HG02642 (cell line): ENCODE measurements around the gene C4A.
"Not testable (repeated sequence)": the region's sequence is repeated elsewhere in the genome, so short reads cannot be mapped to it uniquely, and the experiment has no call there.

Source experiments
- ATAC-seq: cut with Tn5 transposase; IDR thresholded peaks from one replicate; pipeline ENCODE4 v1.9.1; 2021; ENCODE audit warnings: mild to moderate bottlenecking; ENCODE audit not compliant: unreplicated experiment, poor library complexity

C4A gene

GRCh38 chr6:31958741-31959739 is 22.8 kb upstream of the C4A start, which contains the start of the genes NELFE and SKIC2:
Gene NELFE, minus strand, starts transcription at chr6:31958971. Its CDS starts 525 bp downstream, at chr6:31958446.
Gene SKIC2, plus strand, starts transcription at chr6:31959175. Its CDS starts 18 bp downstream, at chr6:31959193.
- ATAC-seq, result peak; percentile 94

DNA sequence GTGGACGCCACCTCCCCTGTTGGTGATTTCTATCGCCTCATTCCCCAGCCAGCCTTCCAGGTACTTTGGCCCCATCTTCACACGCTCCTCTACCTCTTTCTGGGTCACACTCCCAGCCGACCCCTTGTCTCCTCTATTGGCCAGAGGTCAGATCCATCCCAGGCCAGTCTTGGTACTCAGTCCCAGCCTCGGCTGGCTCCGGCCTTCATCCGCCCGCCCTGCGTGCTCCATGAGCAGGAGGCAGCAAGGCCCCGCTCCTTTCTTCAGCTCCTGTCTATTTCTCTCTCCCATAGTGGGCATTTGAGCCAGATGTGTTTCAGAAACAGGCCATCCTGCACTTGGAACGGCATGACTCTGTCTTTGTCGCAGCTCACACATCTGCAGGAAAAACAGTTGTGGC is 20.2 kb upstream of the C4A start:
- no peak for ATAC-seq

DNA sequence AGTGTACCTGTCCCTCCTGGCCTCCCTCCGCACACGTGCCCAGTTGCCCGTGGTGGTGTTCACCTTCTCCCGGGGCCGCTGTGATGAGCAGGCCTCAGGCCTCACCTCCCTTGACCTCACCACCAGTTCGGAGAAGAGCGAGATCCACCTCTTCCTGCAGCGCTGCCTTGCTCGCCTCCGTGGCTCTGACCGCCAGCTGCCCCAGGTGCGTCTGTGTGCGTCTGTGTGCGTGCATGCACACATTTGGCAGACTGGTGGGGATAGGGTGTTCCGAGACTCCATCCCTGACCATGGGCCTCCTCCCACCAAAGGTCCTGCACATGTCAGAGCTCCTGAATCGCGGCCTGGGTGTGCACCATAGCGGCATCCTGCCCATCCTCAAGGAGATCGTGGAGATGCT is 17.9 kb upstream of the C4A start:
- ATAC-seq, result no peak

- no peak for ATAC-seq
These were observed 16.2 kb upstream of the C4A start for GRCh38 chr6:31965700-31966099.

- no peak for ATAC-seq
These were observed 15.4 kb upstream of the C4A start for GRCh38 chr6:31966506-31966905.

GRCh38 chr6:31966997-31967925 is 14.6 kb upstream of the C4A start:
- ATAC-seq, result no peak

DNA sequence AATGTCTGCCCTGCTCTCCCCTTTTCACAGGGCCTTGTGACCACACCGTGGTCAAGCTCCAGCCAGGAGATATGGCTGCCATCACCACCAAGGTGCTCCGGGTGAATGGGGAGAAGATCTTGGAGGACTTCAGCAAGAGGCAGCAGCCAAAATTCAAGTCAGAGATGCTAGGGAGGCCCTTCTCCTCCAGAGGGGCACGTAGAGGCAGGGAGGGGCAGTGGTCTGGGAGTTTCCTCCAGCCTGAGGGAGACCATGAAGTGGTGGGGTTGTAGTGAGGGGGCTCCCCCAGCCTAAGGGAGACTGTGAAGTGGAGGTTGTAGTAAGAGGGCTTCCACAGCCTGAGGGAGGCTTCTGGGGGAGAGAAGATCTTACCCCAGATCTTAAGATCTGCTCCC is 13.9 kb upstream of the C4A start:
- ATAC-seq, result no peak

DNA sequence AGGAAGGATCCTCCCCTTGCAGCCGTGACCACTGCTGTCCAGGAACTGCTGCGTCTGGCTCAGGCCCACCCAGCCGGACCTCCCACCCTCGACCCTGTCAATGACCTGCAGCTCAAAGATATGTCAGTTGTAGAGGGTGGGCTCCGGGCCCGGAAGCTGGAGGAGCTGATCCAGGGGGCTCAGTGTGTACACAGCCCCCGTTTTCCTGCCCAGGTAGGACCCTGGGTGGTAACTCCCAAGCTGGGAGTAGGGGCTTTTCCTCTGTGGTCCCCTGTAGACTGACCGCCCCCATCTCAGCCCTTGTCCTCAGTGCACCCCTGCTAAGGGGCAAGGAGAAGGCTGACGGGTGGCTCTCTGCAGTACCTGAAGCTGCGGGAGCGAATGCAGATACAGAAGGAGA is 13.5 kb upstream of the C4A start:
- no peak for ATAC-seq

DNA sequence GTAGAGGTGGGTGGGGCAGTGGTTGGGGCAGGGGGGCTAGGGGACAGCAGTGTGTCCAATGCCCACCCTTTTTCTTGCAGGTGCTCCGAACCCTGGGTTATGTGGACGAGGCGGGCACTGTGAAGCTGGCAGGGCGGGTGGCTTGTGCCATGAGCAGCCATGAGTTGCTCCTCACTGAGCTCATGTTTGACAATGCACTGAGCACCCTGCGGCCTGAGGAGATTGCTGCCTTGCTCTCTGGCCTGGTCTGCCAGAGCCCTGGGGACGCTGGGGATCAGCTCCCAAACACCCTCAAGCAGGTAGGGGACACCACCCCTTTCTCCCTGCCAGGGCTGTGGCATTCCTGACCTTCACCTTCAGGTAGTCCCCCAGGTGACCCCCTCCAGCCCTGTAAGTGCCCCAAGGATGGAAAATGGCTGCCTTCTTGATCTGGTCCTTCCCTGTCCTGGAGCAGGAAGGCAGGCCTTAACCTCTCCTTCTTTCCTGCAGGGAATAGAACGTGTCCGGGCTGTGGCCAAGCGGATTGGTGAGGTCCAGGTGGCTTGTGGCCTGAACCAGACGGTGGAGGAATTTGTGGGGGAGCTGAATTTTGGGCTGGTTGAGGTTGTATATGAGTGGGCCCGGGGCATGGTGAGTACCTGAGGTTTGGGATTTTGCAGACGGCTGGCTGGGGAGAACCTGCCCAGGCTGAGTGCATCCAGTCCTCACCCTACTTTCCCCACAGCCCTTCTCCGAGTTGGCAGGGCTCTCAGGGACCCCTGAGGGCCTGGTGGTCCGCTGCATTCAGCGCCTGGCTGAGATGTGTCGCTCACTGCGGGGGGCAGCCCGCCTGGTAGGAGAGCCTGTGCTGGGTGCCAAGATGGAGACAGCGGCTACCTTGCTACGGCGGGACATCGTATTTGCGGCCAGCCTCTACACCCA is 12.8 kb upstream of the C4A start:
- ATAC-seq, result no peak

DNA sequence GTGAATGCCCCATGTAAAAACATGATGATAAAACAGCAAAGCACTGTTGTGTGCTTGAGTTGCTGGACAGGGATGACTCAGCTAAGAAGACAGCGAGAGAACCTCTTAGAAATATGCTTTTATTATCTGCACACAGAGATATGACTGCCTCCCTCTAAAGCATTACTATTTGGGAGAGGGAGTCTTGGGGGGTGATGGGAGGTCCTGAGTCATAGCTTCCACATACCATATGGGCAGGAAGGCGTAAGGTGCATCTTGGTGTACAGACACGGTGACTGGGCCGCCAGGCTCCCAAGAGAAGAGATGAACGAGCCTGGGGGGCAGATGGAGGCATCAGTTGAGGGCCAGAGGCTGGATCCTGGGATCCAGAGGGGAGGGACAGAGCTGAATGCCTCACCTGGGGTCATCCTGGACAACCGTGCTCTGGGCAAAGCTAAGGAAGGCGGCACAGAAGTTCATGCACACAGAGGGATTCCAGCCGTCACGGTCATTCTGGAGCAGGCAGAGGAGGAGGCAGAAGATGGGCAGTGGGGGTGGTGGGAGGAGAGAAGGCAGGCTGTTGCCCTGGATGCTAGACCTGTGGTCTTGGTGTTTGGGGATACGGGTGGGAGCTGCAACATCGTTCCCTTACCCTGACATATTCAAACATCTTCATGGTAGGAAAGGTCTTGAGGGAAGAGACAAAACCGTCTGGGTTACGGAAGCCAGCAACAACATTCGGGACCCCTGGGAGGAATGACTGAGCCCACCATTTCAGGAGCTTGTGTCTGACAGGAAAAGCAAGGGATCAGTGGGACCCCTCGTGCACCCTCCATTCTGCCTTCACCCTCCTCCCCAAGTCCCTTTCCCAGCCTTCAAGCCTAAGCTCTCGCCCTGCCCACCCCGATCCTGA is 11.9 kb upstream of the C4A start:
- ATAC-seq, result no peak

DNA sequence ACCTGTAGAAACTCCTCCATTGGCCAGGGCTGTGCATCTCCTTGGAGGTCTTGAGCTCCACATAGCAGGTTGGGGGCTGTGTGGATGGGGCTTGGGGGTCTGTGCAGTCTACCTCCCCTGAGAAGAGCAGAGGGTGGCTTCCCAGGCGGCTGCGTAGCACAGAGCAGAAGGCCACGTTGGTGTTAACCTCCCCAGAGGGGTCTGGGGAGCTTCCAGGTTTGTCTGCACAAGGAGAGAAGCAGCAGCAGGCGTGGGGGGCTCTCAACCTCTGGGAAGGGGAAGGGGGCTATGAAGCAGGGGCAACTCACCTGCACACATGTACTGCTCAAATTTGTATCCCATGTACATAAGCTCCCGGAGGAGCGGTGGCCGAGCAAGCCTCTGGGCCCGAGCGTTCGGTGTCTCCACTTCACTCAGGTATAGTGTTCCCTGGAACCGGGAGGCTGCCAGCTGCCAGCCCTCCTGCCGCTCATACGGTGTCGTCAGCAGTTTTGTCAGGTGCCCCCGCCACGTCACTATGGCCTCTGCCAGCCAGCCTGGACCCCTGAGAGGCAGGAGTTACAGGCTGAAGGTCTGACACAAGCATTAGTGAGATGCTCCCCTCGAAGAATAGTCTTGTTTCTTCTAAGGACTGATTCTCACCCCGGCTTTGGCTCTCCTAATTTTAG is 11.1 kb upstream of the C4A start:
- no peak for ATAC-seq

GRCh38 chr6:31971279-31971992 is 10.4 kb upstream of the C4A start:
- no peak for ATAC-seq

GRCh38 chr6:31971993-31972708 is 9.7 kb upstream of the C4A start, which contains the start of gene DXO:
Gene DXO, minus strand, starts transcription at chr6:31972138. Its CDS starts 463 bp downstream, at chr6:31971675.
- ATAC-seq, result peak; percentile 90

- ATAC-seq, result no peak
These were observed 9.0 kb upstream of the C4A start for GRCh38 chr6:31972709-31973350.

- ATAC-seq, result not testable (repeated sequence)
These were observed 5.8 kb upstream of the C4A start for GRCh38 chr6:31976065-31976464.

- ATAC-seq, result no peak
These were observed 3.9 kb upstream of the C4A start for GRCh38 chr6:31977816-31978431.
